GM06990 (cell line): ENCODE measurements around the gene NIPBL.

Experiments used
- DNase-seq: peaks from one replicate; pipeline ENCODE4 v3.0.0-alpha.2; 2011; ENCODE audit not compliant: insufficient read length; ENCODE audit errors: extremely low read depth
- H3K27me3 ChIP-seq: replicated peaks from 2 replicates; pipeline ENCODE4 v1.6.0; 2011; ENCODE audit warnings: low read length; ENCODE audit not compliant: control insufficient read depth, insufficient read depth
- H3K36me3 ChIP-seq: 2 replicates; pipeline ENCODE4 v1.5.1; 2011; ENCODE audit warnings: low read length; ENCODE audit not compliant: control insufficient read depth, insufficient read depth
- H3K4me3 ChIP-seq: replicated peaks from 2 replicates; pipeline ENCODE4 v1.5.1; 2011; ENCODE audit warnings: low read depth, mild to moderate bottlenecking, control low read depth, low read length
- TF ChIP-seq, protein P1 (sequence below): IDR thresholded peaks from 2 replicates; pipeline ENCODE4 v1.5.1; 2011; ENCODE audit warnings: low read length, control low read depth, mild to moderate bottlenecking, inconsistent platforms; ENCODE audit not compliant: insufficient read depth, poor library complexity, severe bottlenecking

The NIPBL gene

DNA sequence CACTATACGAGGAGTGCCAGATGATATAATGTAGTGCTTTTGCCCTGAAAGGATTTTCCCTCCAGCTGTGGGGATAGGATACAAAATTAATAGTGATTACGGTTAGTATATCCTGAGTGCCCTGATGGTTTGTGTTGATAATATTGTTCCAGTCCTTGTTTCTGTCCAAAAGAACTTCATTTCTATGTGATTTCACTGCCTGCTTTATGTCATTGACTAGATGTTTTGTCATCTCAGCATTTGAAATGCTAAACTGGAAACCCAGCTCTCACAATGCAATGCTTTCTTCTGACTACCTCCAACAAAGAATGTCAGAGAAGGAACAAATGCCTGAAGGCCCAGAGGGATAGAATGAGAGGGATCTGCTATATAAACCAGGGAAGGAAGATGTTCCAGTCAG, 177.8 kb downstream of the NIPBL start:
- no peaks in the 10 kb centered on the region; the same call in 1 of the 2 replicates for H3K36me3 ChIP-seq
- no peak for DNase-seq
- no peak overlapping the region for H3K4me3 ChIP-seq
- no peaks in the 10 kb centered on the region for H3K27me3 ChIP-seq
- TF ChIP-seq, protein P1, sequence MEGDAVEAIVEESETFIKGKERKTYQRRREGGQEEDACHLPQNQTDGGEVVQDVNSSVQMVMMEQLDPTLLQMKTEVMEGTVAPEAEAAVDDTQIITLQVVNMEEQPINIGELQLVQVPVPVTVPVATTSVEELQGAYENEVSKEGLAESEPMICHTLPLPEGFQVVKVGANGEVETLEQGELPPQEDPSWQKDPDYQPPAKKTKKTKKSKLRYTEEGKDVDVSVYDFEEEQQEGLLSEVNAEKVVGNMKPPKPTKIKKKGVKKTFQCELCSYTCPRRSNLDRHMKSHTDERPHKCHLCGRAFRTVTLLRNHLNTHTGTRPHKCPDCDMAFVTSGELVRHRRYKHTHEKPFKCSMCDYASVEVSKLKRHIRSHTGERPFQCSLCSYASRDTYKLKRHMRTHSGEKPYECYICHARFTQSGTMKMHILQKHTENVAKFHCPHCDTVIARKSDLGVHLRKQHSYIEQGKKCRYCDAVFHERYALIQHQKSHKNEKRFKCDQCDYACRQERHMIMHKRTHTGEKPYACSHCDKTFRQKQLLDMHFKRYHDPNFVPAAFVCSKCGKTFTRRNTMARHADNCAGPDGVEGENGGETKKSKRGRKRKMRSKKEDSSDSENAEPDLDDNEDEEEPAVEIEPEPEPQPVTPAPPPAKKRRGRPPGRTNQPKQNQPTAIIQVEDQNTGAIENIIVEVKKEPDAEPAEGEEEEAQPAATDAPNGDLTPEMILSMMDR: no peak

DNA sequence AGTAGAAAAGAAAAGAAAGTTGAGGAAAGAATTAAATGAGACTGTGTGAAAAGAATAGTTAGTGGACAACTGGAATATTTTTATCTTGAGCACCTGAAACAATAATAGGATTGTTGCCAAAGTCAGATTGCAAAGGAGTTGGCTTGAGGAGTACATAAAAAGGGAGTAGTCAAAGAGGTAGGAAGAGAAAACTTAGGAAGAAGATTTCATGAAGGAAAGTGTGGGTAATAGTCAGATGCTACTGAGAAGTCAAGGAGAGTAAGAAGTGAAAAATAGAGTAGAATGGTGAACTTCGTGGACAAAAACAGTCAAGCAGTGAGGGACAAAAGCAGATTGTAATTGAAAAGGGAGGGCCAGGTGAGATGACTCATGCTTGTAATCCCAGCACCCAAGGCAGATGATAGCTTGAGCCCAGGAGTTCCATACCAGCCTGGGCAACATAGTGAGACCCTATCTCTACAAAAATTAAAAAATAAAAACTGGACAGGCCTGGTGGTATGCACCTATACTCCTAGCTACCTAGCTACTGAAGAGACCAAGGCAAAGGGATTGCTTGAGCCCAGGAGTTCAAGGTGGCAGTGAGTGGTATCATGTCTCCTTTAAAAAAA, 178.9 kb downstream of the NIPBL start:
- TF ChIP-seq, protein P1: no peak
- no peaks in the 10 kb centered on the region for H3K27me3 ChIP-seq
- peaks cover 4% of the 10 kb centered on the region for H3K36me3 ChIP-seq
- H3K4me3 ChIP-seq: no peak overlapping the region
- DNase-seq: no peak

DNA sequence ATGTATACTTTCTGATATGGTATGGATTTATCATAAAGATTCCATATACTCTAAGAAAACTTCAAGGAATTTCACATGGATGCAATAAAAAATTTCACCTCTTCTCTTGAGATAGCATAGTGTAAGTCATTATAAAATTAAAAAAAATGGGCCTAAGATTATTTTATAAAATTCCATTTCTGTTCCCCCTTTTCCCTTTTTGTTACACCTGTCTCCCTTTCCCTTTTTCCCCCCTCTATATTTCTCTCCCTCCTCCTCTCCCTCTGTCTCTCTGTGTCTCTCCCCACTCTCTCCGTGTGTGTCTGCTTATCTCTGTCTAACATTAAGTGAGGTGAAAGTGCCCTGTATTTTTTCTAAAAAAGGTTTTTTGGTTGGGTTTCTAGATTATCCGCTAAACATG, 180.2 kb downstream of the NIPBL start:
- Histone ChIP-seq H3K27me3 (no peaks in the 10 kb centered on the region), H3K4me3 (no peak overlapping the region), H3K36me3 (peaks cover 4% of the 10 kb centered on the region)
- no peak for DNase-seq
- TF ChIP-seq, protein P1: no peak

DNA sequence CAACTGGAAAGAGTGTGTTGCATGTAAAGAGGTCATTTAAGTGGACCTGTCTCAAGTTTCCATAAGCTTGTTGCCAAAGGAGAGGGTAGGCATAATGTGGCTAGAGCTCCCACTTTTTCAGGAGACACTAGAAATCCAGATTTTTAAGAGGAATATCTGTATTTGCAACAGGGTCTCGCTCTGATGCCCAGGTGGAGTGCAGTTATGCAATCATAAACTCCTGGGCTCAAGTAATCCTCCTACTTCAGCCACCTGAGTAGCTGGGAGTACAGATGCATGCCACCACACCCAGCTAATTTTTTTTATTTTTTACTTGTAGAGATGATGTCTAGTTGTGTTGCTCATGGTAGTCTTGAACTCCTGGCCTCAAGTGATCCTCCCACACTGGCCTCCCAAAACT, 183.5 kb downstream of the NIPBL start:
- H3K4me3 ChIP-seq: no peak overlapping the region
- peaks cover 6% of the 10 kb centered on the region for H3K36me3 ChIP-seq

DNA sequence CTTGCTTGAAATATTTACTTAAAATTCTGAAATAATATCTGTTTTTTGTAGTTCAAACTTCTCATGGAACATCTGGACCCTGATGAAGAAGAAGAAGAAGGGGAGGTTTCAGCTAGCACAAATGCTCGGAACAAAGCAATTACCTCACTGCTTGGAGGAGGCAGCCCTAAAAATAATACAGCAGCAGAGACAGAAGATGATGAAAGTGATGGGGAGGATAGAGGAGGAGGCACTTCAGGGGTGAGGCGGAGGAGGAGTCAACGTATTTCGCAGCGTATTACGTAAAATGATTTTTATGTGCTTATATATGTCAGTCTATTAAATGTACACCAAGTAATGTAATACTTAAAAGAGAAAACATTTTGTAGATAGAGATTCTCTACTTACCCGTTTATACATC, 187.2 kb downstream of the NIPBL start:
- TF ChIP-seq, protein P1: no peak
- no peak overlapping the region for H3K4me3 ChIP-seq
- H3K27me3 ChIP-seq: no peaks in the 10 kb centered on the region
- no peak for DNase-seq
- H3K36me3 ChIP-seq: peaks cover 6% of the 10 kb centered on the region

More for the DNA sequence above, 183.5 kb downstream of the NIPBL start:
- TF ChIP-seq, protein P1: no peak
- H3K27me3 ChIP-seq: no peaks in the 10 kb centered on the region
- no peak for DNase-seq

DNA sequence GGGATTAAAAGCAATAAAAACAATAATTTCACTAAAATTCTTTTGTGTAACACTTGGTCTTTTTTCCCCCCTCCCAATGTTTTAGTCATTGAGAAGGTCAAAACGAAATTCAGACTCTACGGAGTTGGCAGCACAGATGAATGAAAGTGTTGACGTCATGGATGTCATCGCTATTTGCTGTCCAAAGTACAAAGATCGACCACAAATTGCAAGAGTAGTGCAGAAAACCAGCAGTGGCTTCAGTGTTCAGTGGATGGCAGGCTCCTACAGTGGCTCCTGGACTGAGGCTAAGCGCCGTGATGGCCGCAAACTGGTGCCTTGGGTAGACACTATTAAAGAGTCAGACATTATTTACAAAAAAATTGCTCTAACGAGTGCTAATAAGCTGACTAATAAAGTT, 187.9 kb downstream of the NIPBL start:
- H3K27me3 ChIP-seq: no peaks in the 10 kb centered on the region
- TF ChIP-seq, protein P1: no peak
- no peak overlapping the region for H3K4me3 ChIP-seq
- no peak for DNase-seq
- peaks cover 6% of the 10 kb centered on the region for H3K36me3 ChIP-seq
